PC-3 (cell line): ENCODE data around the gene SLC43A1. TPM values are rescaled to one million over a fixed set of nuclear protein-coding genes. Genes with fewer than 3 reads are reported as not detected.

ENCODE experiments used
- ATAC-seq: fragments of 200-7000 bp; cut with Tn5 transposase; 2 replicates; pipeline ENCODE4 v1.9.1; 2020; ENCODE audit warnings: mild to moderate bottlenecking, moderate library complexity
- BruUV-seq: library from RNA; stranded (reverse); fragments of 400-500 nt; replicated peaks from 2 replicates; lab custom pipeline; 2021; lab: Mats Ljungman, UMichigan
- CTCF ChIA-PET: fragments of 300-600 bp; sonication (Branson Sonifier 250); formaldehyde crosslinking; loops from one replicate; lab custom pipeline; 2022; ENCODE audit warnings: antibody characterized with exemption; lab: Charles Lee
- POLR2A ChIA-PET: fragments of 300-600 bp; sonication (Branson Sonifier 250); formaldehyde crosslinking; loops from one replicate; lab custom pipeline; 2022; ENCODE audit warnings: antibody characterized with exemption; ENCODE audit not compliant: unreplicated experiment; lab: Charles Lee
- DNase-seq: peaks from one replicate; pipeline ENCODE4 v3.0.0-alpha.2; 2015
- H2AFZ ChIP-seq: fragments of 300-600 bp; sonication (generic); 2 replicates; pipeline ENCODE4 v1.6.0; 2016; ENCODE audit warnings: antibody characterized with exemption, low read length
- H3F3A ChIP-seq: fragments of 300-600 bp; sonication (generic); one replicate; pipeline ENCODE4 v1.6.0; 2017; ENCODE audit warnings: antibody characterized with exemption, low read length, control low read depth, mild to moderate bottlenecking; ENCODE audit not compliant: unreplicated experiment
- H3K27ac ChIP-seq: fragments of 300-600 bp; sonication (generic); 2 replicates; pipeline ENCODE4 v1.5.1; 2016; ENCODE audit warnings: mild to moderate bottlenecking, low read length
- H3K27me3 ChIP-seq: fragments of 300-600 bp; sonication (generic); 2 replicates; pipeline ENCODE4 v1.6.1; 2016; ENCODE audit warnings: low read length, mixed read lengths
- H3K36me3 ChIP-seq: fragments of 300-600 bp; sonication (generic); 2 replicates; pipeline ENCODE4 v1.6.1; 2016; ENCODE audit warnings: low read depth, mixed run types, low read length, mixed read lengths
- H3K4me1 ChIP-seq: fragments of 300-600 bp; sonication (generic); 2 replicates; pipeline ENCODE4 v1.5.1; 2016; ENCODE audit warnings: low read length; ENCODE audit not compliant: insufficient read depth
- H3K4me2 ChIP-seq: fragments of 300-600 bp; sonication (generic); 2 replicates; pipeline ENCODE4 v1.6.0; 2016; ENCODE audit warnings: low read length
- H3K4me3 ChIP-seq: fragments of 300-600 bp; sonication (generic); 2 replicates; pipeline ENCODE4 v1.5.1; 2016; ENCODE audit warnings: mild to moderate bottlenecking, low read length, mixed read lengths
- H3K79me2 ChIP-seq: fragments of 300-600 bp; sonication (generic); 2 replicates; pipeline ENCODE4 v1.6.1; 2017; ENCODE audit warnings: low read length, mixed read lengths
- H3K9ac ChIP-seq: fragments of 300-600 bp; sonication (generic); 2 replicates; pipeline ENCODE4 v1.6.0; 2016; ENCODE audit warnings: mild to moderate bottlenecking, low read length
- H3K9me2 ChIP-seq: fragments of 300-600 bp; sonication (generic); replicated peaks from 2 replicates; pipeline ENCODE4 v1.6.1; 2016; ENCODE audit warnings: mixed run types, low read length, mixed read lengths
- H3K9me3 ChIP-seq: fragments of 300-600 bp; sonication (generic); 2 replicates; pipeline ENCODE4 v1.6.1; 2016; ENCODE audit warnings: low read length, mixed read lengths
- H4K20me1 ChIP-seq: fragments of 300-600 bp; sonication (generic); 2 replicates; pipeline ENCODE4 v1.6.1; 2016; ENCODE audit warnings: low read length, mixed read lengths
- CTCF ChIP-seq: fragments of 300-600 bp; sonication (generic); conservative IDR thresholded peaks from 2 replicates; pipeline ENCODE4 v1.5.1; 2017; ENCODE audit warnings: antibody characterized with exemption, low read depth, mild to moderate bottlenecking, low read length
- EZH2 ChIP-seq: fragments of 300-600 bp; sonication (generic); IDR thresholded peaks from one replicate; pipeline ENCODE4 v1.6.1; 2017; ENCODE audit warnings: antibody characterized with exemption, mild to moderate bottlenecking, low read length; ENCODE audit not compliant: unreplicated experiment
- EZH2phosphoT487 ChIP-seq: fragments of 300-600 bp; sonication (generic); IDR thresholded peaks from 2 replicates; pipeline ENCODE4 v1.6.1; 2018; ENCODE audit warnings: mild to moderate bottlenecking, antibody characterized with exemption, low read length, borderline replicate concordance
- intact Hi-C: fragments of 100-400 bp; cut with micrococcal nuclease; formaldehyde crosslinking; loops from 2 replicates; pipeline ENCODE4 v1.9.0; 2023
- total RNA-seq: library from RNA; depleted of rRNA; stranded (reverse); fragments of >200 nt; gene quantifications from 2 replicates; pipeline ENCODE4 v1.2.3, GENCODE V29; 2014

Gene SLC43A1
- total RNA-seq, 1 experiment from 2014 or later = 12.4 TPM

- BruUV-seq = no TSS peak
- CTCF ChIA-PET = interaction anchor here (0.7 kb wide), 1 partner anchor 20 kb away, joined by 4 read pairs; no protein-coding TSS in a partner anchor
- Histone ChIP-seq H3K27ac (no peak overlapping the region), H3K9ac (no peak overlapping the region), H3K4me3 (peak overlapping the region; percentile 58), H3K9me3 (no peaks in the 10 kb centered on the region), H2AFZ (peak overlapping the region; percentile 90), H3K4me2 (peak overlapping the region; percentile 77), H3K4me1 (peaks cover 24% of the 10 kb centered on the region), H3K27me3 (peaks cover 13% of the 10 kb centered on the region), H3K9me2 (no peaks in the 10 kb centered on the region), H4K20me1 (no peaks in the 10 kb centered on the region), H3K79me2 (no peaks in the 10 kb centered on the region), H3K36me3 (no peaks in the 10 kb centered on the region), H3F3A (no peaks in the 10 kb centered on the region)
- intact Hi-C loops = no loop called here
- no peak for ATAC-seq
- POLR2A ChIA-PET = no interaction called here
- no peak for TF ChIP-seq CTCF
- no peak for TF ChIP-seq EZH2
- TF ChIP-seq EZH2phosphoT487 = no peak
- peak; percentile 11 for DNase-seq
Observed at GRCh38 chr11:57460758-57461749, 54.4 kb downstream of the SLC43A1 start.

GRCh38 chr11:57460022-57460757, 55.3 kb downstream of the SLC43A1 start, which contains the start of gene RTN4RL2:
Gene RTN4RL2, plus strand, starts transcription at chr11:57460528. Its CDS starts 338 bp downstream, at chr11:57460866.
- no peaks in the 10 kb centered on the region for H3K9me2 ChIP-seq
- peak; percentile 72 for DNase-seq
- peaks cover 24% of the 10 kb centered on the region for H3K4me1 ChIP-seq
- POLR2A ChIA-PET = no interaction called here
- H4K20me1 ChIP-seq = no peaks in the 10 kb centered on the region
- no peaks in the 10 kb centered on the region for H3K36me3 ChIP-seq
- ATAC-seq = peak; percentile 36
- H3K27me3 ChIP-seq = peaks cover 13% of the 10 kb centered on the region
- TF ChIP-seq EZH2 (no peak), CTCF (peak; percentile 33; the same call in 1 of the 2 replicates), EZH2phosphoT487 (no peak)
- H3F3A ChIP-seq = no peaks in the 10 kb centered on the region
- CTCF ChIA-PET = interaction anchor here (0.7 kb wide), 2 partner anchors 19 to 116 kb away, joined by 3 to 4 read pairs; no protein-coding TSS in a partner anchor
- H2AFZ ChIP-seq = peak within 1 kb of the TSS; percentile 90
- H3K27ac ChIP-seq = no peak within 1 kb of the TSS
- BruUV-seq = no TSS peak
- H3K9me3 ChIP-seq = no peaks in the 10 kb centered on the region
- intact Hi-C loops = no loop called here
- no peaks in the 10 kb centered on the region for H3K79me2 ChIP-seq
- H3K4me3 ChIP-seq = peak within 1 kb of the TSS; percentile 58
- no peak within 1 kb of the TSS for H3K9ac ChIP-seq
- peak within 1 kb of the TSS; percentile 77 for H3K4me2 ChIP-seq
